Fibroblast of pulmonary artery (primary cell): ENCODE results near the gene PRDM16.

Experiments used
- DNase-seq: peaks from one replicate; pipeline ENCODE4 v3.0.0-alpha.2; 2010; ENCODE audit warnings: low read depth
- H3K4me3 ChIP-seq: replicated peaks from 2 replicates; pipeline ENCODE4 v1.5.1; 2011; ENCODE audit warnings: low read depth, mild to moderate bottlenecking, control low read depth, low read length, moderate library complexity
- TF ChIP-seq, protein P1 (sequence below): IDR thresholded peaks from 2 replicates; pipeline ENCODE4 v1.5.1; 2011; ENCODE audit warnings: mild to moderate bottlenecking, control low read depth, low read length, inconsistent platforms; ENCODE audit errors: missing control alignments

Gene PRDM16

DNA sequence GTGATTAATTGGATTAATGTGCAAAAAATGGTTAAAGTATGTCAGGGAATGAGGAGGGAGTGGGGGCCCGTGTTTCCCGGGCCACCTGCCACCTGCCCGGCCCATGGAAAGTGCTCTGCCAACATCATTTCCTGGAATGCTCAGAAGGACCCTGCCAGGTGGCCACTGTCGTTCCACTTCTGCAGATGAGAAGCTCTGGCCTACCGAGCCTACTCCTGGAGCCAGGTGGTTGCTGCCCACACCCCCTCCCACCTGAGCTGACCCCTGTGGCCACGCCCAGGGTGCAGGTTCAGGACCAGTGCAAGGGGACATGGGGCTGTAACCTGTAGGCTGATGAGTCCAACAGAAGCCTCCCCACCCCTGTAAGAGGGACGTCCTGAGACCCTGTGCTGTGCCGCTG, 99.7 kb downstream of the PRDM16 start:
- TF ChIP-seq, protein P1, sequence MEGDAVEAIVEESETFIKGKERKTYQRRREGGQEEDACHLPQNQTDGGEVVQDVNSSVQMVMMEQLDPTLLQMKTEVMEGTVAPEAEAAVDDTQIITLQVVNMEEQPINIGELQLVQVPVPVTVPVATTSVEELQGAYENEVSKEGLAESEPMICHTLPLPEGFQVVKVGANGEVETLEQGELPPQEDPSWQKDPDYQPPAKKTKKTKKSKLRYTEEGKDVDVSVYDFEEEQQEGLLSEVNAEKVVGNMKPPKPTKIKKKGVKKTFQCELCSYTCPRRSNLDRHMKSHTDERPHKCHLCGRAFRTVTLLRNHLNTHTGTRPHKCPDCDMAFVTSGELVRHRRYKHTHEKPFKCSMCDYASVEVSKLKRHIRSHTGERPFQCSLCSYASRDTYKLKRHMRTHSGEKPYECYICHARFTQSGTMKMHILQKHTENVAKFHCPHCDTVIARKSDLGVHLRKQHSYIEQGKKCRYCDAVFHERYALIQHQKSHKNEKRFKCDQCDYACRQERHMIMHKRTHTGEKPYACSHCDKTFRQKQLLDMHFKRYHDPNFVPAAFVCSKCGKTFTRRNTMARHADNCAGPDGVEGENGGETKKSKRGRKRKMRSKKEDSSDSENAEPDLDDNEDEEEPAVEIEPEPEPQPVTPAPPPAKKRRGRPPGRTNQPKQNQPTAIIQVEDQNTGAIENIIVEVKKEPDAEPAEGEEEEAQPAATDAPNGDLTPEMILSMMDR, result no peak

DNA sequence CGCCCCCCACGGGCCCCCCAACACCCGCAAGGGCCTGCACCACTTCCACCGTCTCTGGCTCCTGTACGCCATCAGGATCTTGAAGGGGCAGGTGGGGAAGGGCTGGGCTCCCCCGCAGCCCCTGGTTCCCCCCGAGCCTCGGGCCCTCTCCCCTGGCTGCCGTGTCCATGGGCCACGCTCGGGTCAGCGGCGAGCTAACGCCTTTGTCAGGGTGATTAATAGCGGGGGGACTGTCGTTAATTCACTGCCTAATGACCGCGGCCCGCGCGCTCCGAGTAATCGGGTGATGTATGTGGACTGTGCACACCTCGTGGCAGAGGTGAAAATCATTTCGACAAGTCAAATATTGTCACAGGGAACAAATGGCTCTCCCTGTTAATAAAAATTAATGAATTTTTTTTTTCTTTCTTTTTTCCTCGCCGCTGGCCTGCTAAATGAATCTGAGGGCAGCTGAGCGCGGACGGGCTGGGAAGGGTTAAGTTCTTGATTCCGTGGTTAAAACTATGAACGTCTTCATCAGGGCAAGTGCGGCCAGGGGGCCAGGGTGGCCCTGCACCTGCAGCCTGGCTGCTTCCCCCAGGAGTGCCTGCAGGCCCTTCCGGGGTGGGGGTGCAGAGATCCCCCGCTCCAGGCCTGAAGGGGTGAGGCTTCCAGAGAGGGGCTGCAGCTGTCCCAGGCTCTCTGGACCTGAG, 100.8 kb downstream of the PRDM16 start:
- no peak for DNase-seq
- H3K4me3 ChIP-seq, result no peak overlapping the region
- TF ChIP-seq, protein P1, result no peak

More for the DNA sequence above, 99.7 kb downstream of the PRDM16 start:
- DNase-seq, result no peak
- H3K4me3 ChIP-seq, result no peak overlapping the region

DNA sequence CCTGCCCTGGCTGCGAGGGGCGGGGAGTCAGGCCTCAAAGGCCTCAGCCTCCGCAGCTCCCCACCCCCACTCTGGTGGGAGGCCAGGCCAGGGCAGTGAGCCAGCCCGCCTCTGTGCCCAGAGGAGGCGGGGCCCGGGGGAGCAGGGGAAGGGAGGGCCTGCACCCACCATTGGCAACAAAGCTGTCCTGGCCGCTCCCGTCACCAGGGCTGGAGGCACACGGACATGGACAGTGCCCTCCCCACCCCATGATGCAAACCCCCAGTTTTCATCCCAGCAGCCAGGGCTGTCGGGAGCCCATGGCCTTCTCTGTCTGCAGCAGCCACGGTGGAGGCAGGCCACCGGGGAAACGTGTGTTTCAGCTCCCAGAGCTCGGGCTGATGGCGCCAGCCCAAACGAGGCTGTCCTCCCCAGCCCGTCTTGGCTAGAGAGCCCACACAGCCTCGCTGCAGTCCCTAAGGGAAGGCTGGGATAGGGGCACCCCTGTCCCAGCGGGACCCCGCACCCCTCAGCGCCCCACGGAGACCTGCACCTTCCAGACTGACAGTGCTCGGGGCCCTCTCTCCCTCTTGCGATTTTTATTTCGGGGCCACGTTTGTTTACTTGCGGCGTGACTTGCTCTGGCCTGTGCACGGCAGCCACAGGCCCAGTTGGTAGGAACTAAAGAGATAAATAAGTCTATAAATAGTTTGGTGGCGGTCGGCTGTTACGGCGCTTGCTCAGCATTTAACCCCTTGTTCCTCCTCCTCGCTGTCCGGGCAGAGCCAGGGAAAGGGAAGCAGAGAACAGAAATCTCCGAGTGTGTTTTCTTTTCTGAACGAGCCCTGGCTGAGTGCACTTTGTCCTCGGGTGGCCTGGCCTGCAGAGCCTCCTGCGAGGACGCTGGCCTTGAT, 101.8 kb downstream of the PRDM16 start:
- no peak overlapping the region for H3K4me3 ChIP-seq
- peak; percentile 16 for DNase-seq
- TF ChIP-seq, protein P1, result no peak

DNA sequence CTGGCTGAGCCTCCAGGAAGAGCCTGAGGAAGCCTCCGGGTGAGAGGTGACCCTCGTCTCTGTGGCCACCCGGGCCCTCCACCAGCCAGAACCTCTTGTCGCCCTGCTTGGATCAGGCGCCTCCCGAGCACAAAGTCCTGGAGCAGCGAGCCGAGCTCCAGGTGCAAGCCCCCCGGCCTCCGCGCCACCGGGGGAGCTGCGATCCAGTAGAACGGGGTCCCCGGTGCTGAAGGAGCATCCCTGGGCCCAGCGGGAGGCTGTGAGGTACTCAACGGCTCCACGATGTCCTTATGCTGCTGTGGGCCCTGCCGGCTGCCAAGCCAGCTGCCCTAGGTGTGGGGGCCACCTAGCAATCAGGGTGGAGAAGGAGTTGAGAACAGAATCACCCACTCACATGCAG, 102.8 kb downstream of the PRDM16 start:
- TF ChIP-seq, protein P1, result no peak
- H3K4me3 ChIP-seq, result no peak overlapping the region
- DNase-seq, result no peak

DNA sequence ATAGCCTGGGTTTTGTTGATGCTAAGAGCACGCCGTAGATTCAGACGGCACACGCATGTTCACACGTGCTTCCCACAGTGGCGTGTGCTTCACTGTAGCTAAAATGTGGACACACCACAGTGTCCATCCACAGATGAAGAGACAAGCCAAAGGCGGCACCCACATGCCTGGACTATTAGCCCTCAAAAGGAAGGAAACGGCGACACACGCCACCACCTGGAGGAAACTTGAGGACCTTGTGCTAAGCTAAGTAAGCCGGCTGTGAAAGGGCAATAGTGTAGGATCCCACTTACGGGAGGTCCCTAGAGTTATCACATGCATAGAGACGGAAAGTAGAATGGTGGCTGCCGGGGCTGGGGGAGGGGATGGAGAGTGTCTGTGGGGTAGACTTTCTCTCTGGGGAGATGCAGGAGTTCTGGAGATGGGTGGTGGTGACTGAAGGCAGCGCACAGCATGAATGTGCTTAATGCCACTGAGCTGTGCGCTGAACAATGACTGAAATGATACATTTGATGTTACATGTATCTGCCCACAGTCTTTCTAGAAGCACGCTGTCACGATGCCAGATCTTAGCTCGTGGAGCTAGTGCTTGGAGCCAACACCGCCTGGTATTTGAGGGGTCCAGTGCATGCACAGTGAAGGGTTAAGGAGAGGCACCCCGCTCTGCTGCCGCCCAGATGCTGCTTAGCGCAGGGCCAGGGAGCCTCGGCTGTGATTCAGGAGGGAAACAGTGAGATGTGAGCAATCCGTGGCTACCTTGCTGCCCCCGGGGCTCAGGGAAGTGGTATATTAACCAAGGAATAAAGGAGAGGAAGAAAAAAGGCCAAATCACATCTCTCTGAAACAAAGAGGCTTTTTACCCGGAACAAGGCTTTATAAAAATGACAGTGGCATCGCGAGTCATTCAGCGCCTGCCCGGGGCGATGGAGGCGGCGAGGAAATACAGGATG, 103.7 kb downstream of the PRDM16 start:
- H3K4me3 ChIP-seq, result no peak overlapping the region
- DNase-seq, result no peak
- TF ChIP-seq, protein P1, result no peak

DNA sequence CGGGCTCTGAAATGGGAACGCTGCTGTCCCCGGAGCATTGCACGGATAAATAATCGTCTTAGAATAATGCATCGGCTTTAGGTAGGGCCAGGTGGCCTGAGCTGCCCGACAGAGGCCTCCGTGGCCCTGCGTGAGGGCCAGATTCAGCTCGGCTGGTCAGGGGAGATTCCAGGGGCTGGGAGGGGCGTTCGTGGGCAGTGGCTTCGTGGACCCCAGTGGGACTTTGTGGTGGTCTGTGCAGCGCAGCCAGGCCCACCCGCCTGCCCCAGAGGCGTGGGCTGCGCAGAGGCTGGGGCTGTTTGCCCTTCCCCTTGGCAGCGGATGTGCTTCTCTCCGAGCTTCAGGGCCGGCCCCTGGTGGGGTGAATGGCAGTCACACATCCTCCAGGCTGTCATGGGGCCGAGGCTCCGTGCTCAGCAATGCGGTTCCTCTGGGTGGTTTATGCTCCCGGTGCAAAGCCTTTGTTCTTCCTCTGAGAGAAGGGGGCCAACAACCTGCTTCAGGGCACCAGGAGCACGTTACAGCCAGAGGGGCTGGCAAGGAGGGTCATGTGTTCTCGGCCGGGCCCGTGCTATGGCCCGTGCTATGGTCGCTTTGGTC, 104.5 kb downstream of the PRDM16 start:
- TF ChIP-seq, protein P1, result no peak
- DNase-seq, result no peak
- no peak overlapping the region for H3K4me3 ChIP-seq
